Endothelial cell of umbilical vein (primary cell): ENCODE data around the gene ETV1.

ENCODE experiments used
- GATA2 ChIP-seq: IDR thresholded peaks from 2 replicates; pipeline ENCODE4 v1.7.0; 2011; ENCODE audit warnings: low read depth, mild to moderate bottlenecking, moderate library complexity, mixed read lengths, low read length; ENCODE audit not compliant: insufficient read length, insufficient read depth
- POLR2A ChIP-seq: IDR thresholded peaks from 2 replicates; pipeline ENCODE4 v1.6.1; 2012; ENCODE audit warnings: low read depth, mild to moderate bottlenecking, control low read depth, low read length
- POLR2AphosphoS5 ChIP-seq: IDR thresholded peaks from 2 replicates; pipeline ENCODE4 v1.6.1; 2012; ENCODE audit warnings: low read depth, mild to moderate bottlenecking, control low read depth, low read length, moderate library complexity; ENCODE audit not compliant: insufficient read depth
- TF ChIP-seq, protein P1 (sequence below), 2 donors: IDR thresholded peaks; 1 replicate in 1 of 2; 2 replicates in 1 of 2; pipeline ENCODE4 v1.5.1; 2011; ENCODE audit warnings: low read length in 2 of 2, mild to moderate bottlenecking in 2 of 2, moderate library complexity in 2 of 2, control low read depth in 1 of 2, inconsistent platforms in 1 of 2, low read depth in 1 of 2; ENCODE audit not compliant: insufficient read depth in 1 of 2; ENCODE audit errors: extremely low read depth in 1 of 2

DNA sequence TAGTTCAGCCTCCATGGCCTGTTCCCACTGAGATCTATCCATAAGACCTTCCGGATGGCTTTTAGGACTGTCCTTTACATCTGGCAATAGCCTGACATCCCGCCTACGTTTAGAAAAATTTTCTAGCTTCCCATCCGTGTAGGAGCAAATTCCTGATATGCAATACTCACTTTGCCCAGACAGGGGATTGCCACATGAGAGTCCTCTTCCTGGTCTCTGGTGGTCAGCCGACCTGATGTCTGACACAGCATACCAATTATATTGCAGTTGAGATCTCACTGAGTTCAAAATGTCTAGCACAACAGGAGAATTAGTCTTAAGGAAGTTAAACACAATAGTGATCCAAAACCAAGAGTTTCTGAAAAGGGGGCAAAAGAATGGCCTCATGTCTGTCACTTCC lies 9.4 kb upstream of the ETV1 start:
- TF ChIP-seq, protein P1, sequence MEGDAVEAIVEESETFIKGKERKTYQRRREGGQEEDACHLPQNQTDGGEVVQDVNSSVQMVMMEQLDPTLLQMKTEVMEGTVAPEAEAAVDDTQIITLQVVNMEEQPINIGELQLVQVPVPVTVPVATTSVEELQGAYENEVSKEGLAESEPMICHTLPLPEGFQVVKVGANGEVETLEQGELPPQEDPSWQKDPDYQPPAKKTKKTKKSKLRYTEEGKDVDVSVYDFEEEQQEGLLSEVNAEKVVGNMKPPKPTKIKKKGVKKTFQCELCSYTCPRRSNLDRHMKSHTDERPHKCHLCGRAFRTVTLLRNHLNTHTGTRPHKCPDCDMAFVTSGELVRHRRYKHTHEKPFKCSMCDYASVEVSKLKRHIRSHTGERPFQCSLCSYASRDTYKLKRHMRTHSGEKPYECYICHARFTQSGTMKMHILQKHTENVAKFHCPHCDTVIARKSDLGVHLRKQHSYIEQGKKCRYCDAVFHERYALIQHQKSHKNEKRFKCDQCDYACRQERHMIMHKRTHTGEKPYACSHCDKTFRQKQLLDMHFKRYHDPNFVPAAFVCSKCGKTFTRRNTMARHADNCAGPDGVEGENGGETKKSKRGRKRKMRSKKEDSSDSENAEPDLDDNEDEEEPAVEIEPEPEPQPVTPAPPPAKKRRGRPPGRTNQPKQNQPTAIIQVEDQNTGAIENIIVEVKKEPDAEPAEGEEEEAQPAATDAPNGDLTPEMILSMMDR (IDR thresholded peaks at IDR 0.05; ENCODE audit: extremely low read depth in 1 of 2, insufficient read depth in 1 of 2, low read depth in 1 of 2, low read length in 2 of 2) = no peak
- no peak for TF ChIP-seq POLR2AphosphoS5
- no peak for TF ChIP-seq POLR2A
- no peak for TF ChIP-seq GATA2
